WTC11 (cell line): Measurements from ENCODE around the gene IFT88. TPM values are rescaled to one million over a fixed set of nuclear protein-coding genes. Genes with fewer than 3 reads are reported as not detected.

Experiments used
- ATAC-seq: fragments of 200-7000 bp; cut with Tn5 transposase; 2 replicates; pipeline ENCODE4 v1.10.0; 2021; ENCODE audit warnings: mild to moderate bottlenecking, moderate library complexity
- CTCF ChIA-PET: fragments of 300-600 bp; sonication (Branson Sonifier 250); formaldehyde crosslinking; loops from one replicate; lab custom pipeline; 2021; ENCODE audit warnings: antibody characterized with exemption; lab: Charles Lee
- POLR2A ChIA-PET: fragments of 350-600 bp; sonication (Branson Sonifier 250); formaldehyde crosslinking; loops from one replicate; lab custom pipeline; 2021; ENCODE audit warnings: antibody characterized with exemption; lab: Charles Lee
- DNase-seq: peaks from one replicate; pipeline ENCODE4 v3.0.0; 2021; ENCODE audit warnings: low spot score
- H3K27ac Mint-ChIP-seq: 2 replicates; pipeline ENCODE4 v1.8.0; 2021; ENCODE audit warnings: mixed read lengths
- H3K27me3 Mint-ChIP-seq: 2 replicates; pipeline ENCODE4 v1.8.0; 2021; ENCODE audit warnings: low read depth, mild to moderate bottlenecking, moderate library complexity, mixed read lengths
- H3K36me3 Mint-ChIP-seq: 2 replicates; pipeline ENCODE4 v1.8.0; 2021; ENCODE audit warnings: mixed read lengths
- H3K4me1 Mint-ChIP-seq: 2 replicates; pipeline ENCODE4 v1.8.0; 2022; ENCODE audit warnings: mixed read lengths
- H3K4me3 Mint-ChIP-seq: 2 replicates; pipeline ENCODE4 v1.8.0; 2021; ENCODE audit warnings: mild to moderate bottlenecking, moderate library complexity, mixed read lengths
- H3K9me3 Mint-ChIP-seq: 2 replicates; pipeline ENCODE4 v1.8.0; 2021; ENCODE audit warnings: mixed read lengths
- ATF6 ChIP-seq: sonication (generic); formaldehyde crosslinking; IDR thresholded peaks from 2 replicates; pipeline ENCODE4 v1.8.1; 2023; ENCODE audit warnings: mild to moderate bottlenecking, missing genetic modification reagents
- E2F4 ChIP-seq: sonication (generic); formaldehyde crosslinking; IDR thresholded peaks from 2 replicates; pipeline ENCODE4 v1.8.1; 2022; ENCODE audit warnings: low read depth, mild to moderate bottlenecking, moderate library complexity, missing genetic modification reagents, borderline replicate concordance
- E2F5 ChIP-seq: sonication (generic); formaldehyde crosslinking; IDR thresholded peaks from 2 replicates; pipeline ENCODE4 v1.8.1; 2022; ENCODE audit warnings: mild to moderate bottlenecking, moderate library complexity, missing genetic modification reagents
- FOXP1 ChIP-seq: sonication (generic); formaldehyde crosslinking; IDR thresholded peaks from 2 replicates; pipeline ENCODE4 v1.8.0; 2022; ENCODE audit warnings: missing genetic modification reagents, mild to moderate bottlenecking, moderate library complexity, borderline replicate concordance
- FOXP4 ChIP-seq: sonication (generic); formaldehyde crosslinking; IDR thresholded peaks from 2 replicates; pipeline ENCODE4 v1.8.0; 2022; ENCODE audit warnings: mild to moderate bottlenecking, missing genetic modification reagents
- GABPB1 ChIP-seq: sonication (generic); formaldehyde crosslinking; IDR thresholded peaks from 2 replicates; pipeline ENCODE4 v1.8.1; 2023; ENCODE audit warnings: mild to moderate bottlenecking, missing genetic modification reagents
- GTF2I ChIP-seq: fragments of 250-450 bp; sonication (Bioruptor Pico); conservative IDR thresholded peaks from 2 replicates; pipeline ENCODE4 v1.4.0; 2021; ENCODE audit warnings: mild to moderate bottlenecking
- MXD4 ChIP-seq: fragments of 250-450 bp; sonication (Bioruptor Pico); IDR thresholded peaks from 2 replicates; pipeline ENCODE4 v1.8.0; 2021; ENCODE audit warnings: mild to moderate bottlenecking, moderate library complexity, borderline replicate concordance
- PRRX2 ChIP-seq: fragments of 250-450 bp; sonication (Bioruptor Pico); IDR thresholded peaks from 2 replicates; pipeline ENCODE4 v1.8.0; 2021; ENCODE audit warnings: mild to moderate bottlenecking
- RELA ChIP-seq: sonication (generic); formaldehyde crosslinking; IDR thresholded peaks from 2 replicates; pipeline ENCODE4 v1.8.1; 2022; ENCODE audit warnings: missing genetic modification reagents, mild to moderate bottlenecking, borderline replicate concordance
- SMAD3 ChIP-seq: sonication (generic); formaldehyde crosslinking; IDR thresholded peaks from 2 replicates; pipeline ENCODE4 v1.8.0; 2022; ENCODE audit warnings: missing genetic modification reagents, mild to moderate bottlenecking, borderline replicate concordance
- SMAD4 ChIP-seq: sonication (generic); formaldehyde crosslinking; IDR thresholded peaks from 2 replicates; pipeline ENCODE4 v1.8.0; 2022; ENCODE audit warnings: mild to moderate bottlenecking, missing genetic modification reagents
- SOX15 ChIP-seq: fragments of 250-450 bp; sonication (Bioruptor Pico); IDR thresholded peaks from 2 replicates; pipeline ENCODE4 v1.9.0; 2021; ENCODE audit warnings: mild to moderate bottlenecking
- TEAD1 ChIP-seq: sonication (generic); formaldehyde crosslinking; IDR thresholded peaks from 2 replicates; pipeline ENCODE4 v1.8.0; 2022; ENCODE audit warnings: mild to moderate bottlenecking, missing genetic modification reagents
- TEAD4 ChIP-seq: sonication (generic); formaldehyde crosslinking; IDR thresholded peaks from 2 replicates; pipeline ENCODE4 v1.8.0; 2022; ENCODE audit warnings: mild to moderate bottlenecking, missing genetic modification reagents
- USF2 ChIP-seq: sonication (generic); formaldehyde crosslinking; IDR thresholded peaks from 2 replicates; pipeline ENCODE4 v1.8.1; 2023; ENCODE audit warnings: mild to moderate bottlenecking, missing genetic modification reagents, moderate library complexity
- ZNF423 ChIP-seq: fragments of 250-450 bp; sonication (Bioruptor Pico); IDR thresholded peaks from 2 replicates; pipeline ENCODE4 v2.1.2; 2022; ENCODE audit warnings: mild to moderate bottlenecking, moderate library complexity
- total RNA-seq: library from RNA; stranded (reverse); gene quantifications from 3 replicates; pipeline ENCODE4 v1.2.3, GENCODE V29; 2021
- TF ChIP-seq, protein P1 (sequence below): fragments of 200-600 bp; IDR thresholded peaks from 2 replicates; pipeline ENCODE4 v1.8.0; 2022; ENCODE audit warnings: antibody characterized with exemption
- TF ChIP-seq, protein P2 (sequence below): fragments of 250-450 bp; sonication (Bioruptor Pico); conservative IDR thresholded peaks from 2 replicates; pipeline ENCODE4 v1.9.0; 2021; ENCODE audit warnings: mild to moderate bottlenecking

Gene IFT88
- total RNA-seq, 1 experiment from 2014 or later, result 6.5 TPM

DNA sequence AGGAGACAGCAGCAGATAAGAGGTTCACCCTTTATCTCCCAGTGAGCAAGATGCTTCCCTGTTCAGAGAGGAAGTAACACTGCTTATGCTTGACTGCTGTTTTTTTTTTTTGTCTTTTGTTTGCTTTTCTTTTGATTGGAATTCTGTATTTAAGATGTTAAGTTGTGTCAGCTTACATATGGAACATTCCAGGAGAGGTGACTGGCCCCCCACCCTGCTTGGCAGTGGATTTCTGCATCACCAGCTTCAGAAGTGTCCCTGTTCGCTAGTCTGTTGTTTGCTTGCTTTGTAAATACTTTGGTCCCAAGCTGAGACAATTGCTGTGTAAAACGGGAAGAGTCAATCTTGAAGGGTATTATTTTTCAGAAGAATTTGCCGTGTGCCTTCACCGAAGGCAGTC, 43.0 kb downstream of the IFT88 start:
- CTCF ChIA-PET, result interaction anchor here (0.7 kb wide), 1 partner anchor 1066 kb away, joined by 4 read pairs; no protein-coding TSS in a partner anchor
- no peaks in the 10 kb centered on the region for H3K9me3 Mint-ChIP-seq

More for the DNA sequence above, 43.0 kb downstream of the IFT88 start:
- no peaks in the 10 kb centered on the region for H3K27me3 Mint-ChIP-seq
- TF ChIP-seq FOXP4 (CRISPR knock-in tag) (no peak), GABPB1 (CRISPR knock-in tag) (no peak), ZNF423 (CRISPR knock-in tag) (no peak), TEAD4 (CRISPR knock-in tag) (no peak), RELA (CRISPR knock-in tag) (no peak), GTF2I (no peak), SMAD4 (CRISPR knock-in tag) (no peak), ATF6 (CRISPR knock-in tag) (no peak), FOXP1 (CRISPR knock-in tag) (no peak), SMAD3 (CRISPR knock-in tag) (no peak), E2F4 (CRISPR knock-in tag) (no peak), E2F5 (CRISPR knock-in tag) (no peak), PRRX2 (CRISPR knock-in tag) (no peak), SOX15 (CRISPR knock-in tag) (no peak), MXD4 (no peak), TEAD1 (CRISPR knock-in tag) (no peak), USF2 (CRISPR knock-in tag) (no peak)
- TF ChIP-seq, protein P1, sequence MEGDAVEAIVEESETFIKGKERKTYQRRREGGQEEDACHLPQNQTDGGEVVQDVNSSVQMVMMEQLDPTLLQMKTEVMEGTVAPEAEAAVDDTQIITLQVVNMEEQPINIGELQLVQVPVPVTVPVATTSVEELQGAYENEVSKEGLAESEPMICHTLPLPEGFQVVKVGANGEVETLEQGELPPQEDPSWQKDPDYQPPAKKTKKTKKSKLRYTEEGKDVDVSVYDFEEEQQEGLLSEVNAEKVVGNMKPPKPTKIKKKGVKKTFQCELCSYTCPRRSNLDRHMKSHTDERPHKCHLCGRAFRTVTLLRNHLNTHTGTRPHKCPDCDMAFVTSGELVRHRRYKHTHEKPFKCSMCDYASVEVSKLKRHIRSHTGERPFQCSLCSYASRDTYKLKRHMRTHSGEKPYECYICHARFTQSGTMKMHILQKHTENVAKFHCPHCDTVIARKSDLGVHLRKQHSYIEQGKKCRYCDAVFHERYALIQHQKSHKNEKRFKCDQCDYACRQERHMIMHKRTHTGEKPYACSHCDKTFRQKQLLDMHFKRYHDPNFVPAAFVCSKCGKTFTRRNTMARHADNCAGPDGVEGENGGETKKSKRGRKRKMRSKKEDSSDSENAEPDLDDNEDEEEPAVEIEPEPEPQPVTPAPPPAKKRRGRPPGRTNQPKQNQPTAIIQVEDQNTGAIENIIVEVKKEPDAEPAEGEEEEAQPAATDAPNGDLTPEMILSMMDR, result no peak
- TF ChIP-seq, protein P2, sequence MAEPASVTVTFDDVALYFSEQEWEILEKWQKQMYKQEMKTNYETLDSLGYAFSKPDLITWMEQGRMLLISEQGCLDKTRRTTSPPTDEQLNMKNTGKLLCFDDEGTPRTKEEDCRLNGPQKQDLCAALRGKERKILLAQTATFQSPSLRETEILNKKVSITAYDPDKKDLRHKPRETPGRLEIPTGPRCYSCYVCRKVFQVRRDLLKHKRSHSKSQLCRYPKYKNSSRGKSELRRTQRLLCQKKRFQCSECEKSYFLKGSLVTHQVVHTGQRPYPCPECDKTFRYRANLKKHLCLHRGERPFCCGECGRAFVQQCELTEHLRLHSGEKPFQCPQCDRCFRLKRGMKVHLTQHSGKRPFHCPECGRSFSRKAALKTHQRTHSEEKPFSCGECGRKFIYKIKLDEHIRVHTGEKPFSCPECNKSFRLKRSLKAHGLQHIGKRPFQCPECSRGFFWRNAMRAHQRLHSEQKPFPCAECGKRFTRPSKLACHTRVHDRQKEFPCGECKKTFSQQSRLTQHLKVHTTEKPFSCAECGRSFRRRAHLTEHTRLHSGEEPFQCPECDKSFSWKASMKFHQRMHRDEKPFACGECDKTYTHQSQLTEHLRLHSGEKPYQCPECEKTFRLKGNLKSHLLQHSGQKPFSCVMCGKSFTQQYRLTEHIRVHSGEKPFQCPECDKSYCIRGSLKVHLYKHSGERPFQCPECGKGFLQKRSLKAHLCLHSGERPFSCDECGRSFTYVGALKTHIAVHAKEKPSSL, result no peak
- no peak for ATAC-seq
- H3K27ac Mint-ChIP-seq, result no peak overlapping the region
- H3K4me3 Mint-ChIP-seq, result no peak overlapping the region
- H3K4me1 Mint-ChIP-seq, result no peaks in the 10 kb centered on the region
- no peak for DNase-seq
- H3K36me3 Mint-ChIP-seq, result no peaks in the 10 kb centered on the region
- POLR2A ChIA-PET, result no interaction called here
